OCI-LY7 (cell line): ENCODE results near the gene HOXA4.

Experiments used
- CTCF ChIP-seq: fragments of 200-600 bp; sonication (generic); conservative IDR thresholded peaks from 2 replicates; pipeline ENCODE4 v1.5.1; 2014; ENCODE audit warnings: mild to moderate bottlenecking, antibody characterized with exemption, low read length, moderate library complexity, mixed read lengths
- EZH2phosphoT487 ChIP-seq: fragments of 200-600 bp; sonication (generic); IDR thresholded peaks from 2 replicates; pipeline ENCODE4 v1.6.1; 2018; ENCODE audit warnings: low read depth, borderline replicate concordance, mild to moderate bottlenecking, mixed run types, antibody characterized with exemption, low read length, moderate library complexity, mixed read lengths

- TF ChIP-seq CTCF: no peak
- TF ChIP-seq EZH2phosphoT487: no peak
Measured at GRCh38 chr7:27166531-27167505, 36.3 kb upstream of the HOXA4 start.
